ENCODE results near the gene TNFRSF1A. TPM values are rescaled to one million over a fixed set of nuclear protein-coding genes. Genes with fewer than 3 reads are reported as not detected.

The TNFRSF1A gene
- total and polyA plus RNA-seq, 9 of the 15 experiments (the other 6 are each of a cell fraction or from before 2014, with no cell fraction given) = 0.76 to 43.5 (median 30.0) TPM

- TF ChIP-seq DMBX1 (CRISPR knock-in tag; IDR thresholded peaks at IDR 0.05; ENCODE audit: borderline replicate concordance) (no peak), STAT6 (CRISPR knock-in tag; IDR thresholded peaks at IDR 0.05) (no peak), RUNX1 (IDR thresholded peaks at IDR 0.05; ENCODE audit: low read depth) (no peak), ZNF280A (IDR thresholded peaks at IDR 0.05; ENCODE audit: low read depth, partially characterized antibody) (no peak), ZZZ3 (IDR thresholded peaks at IDR 0.05) (no peak), RBFOX2 (IDR thresholded peaks at IDR 0.05; ENCODE audit: low read depth, low read length) (peak; percentile 78), MTA3 (IDR thresholded peaks at IDR 0.05; ENCODE audit: borderline replicate concordance) (0 out of 2 replicates have a peak, but pooled peaks have one; percentile 26), KLF16 (IDR thresholded peaks at IDR 0.05) (no peak), NCOA2 (IDR thresholded peaks at IDR 0.05; ENCODE audit: partially characterized antibody in 2 of 2) (no peak), NCOA1 (IDR thresholded peaks at IDR 0.05; ENCODE audit: low read depth) (no peak), SRSF1 (IDR thresholded peaks at IDR 0.05; ENCODE audit: low read depth, low read length) (no peak), CEBPG (CRISPR knock-in tag; IDR thresholded peaks at IDR 0.05) (no peak), CEBPG (tag; conservative IDR thresholded peaks at IDR 0.05 in 1 of 2, IDR thresholded peaks at IDR 0.05 in 1 of 2) (no peak), JUNB (CRISPR knock-in tag; conservative IDR thresholded peaks at IDR 0.05) (no peak), SUPT5H (IDR thresholded peaks at IDR 0.05) (peak; percentile 68), BRF1 (IDR thresholded peaks at IDR 0.05; ENCODE audit: borderline replicate concordance, extremely low read depth, insufficient read length) (no peak), TFAP4 (CRISPR knock-in tag; IDR thresholded peaks at IDR 0.05; ENCODE audit: borderline replicate concordance) (peak; percentile 91), GTF2E2 (tag; IDR thresholded peaks at IDR 0.05) (peak; percentile 21; the same call in 1 of the 2 replicates), E2F8 (IDR thresholded peaks at IDR 0.05; ENCODE audit: low read depth, partially characterized antibody) (no peak), NR1H2 (CRISPR knock-in tag; IDR thresholded peaks at IDR 0.05) (no peak), ZNF143 (CRISPR knock-in tag; IDR thresholded peaks at IDR 0.05) (no peak)
These were observed 21.6 kb upstream of the TNFRSF1A start (continued) for GRCh38 chr12:6363330-6364043.

All from K562 (cell line).